HepG2 (cell line): Measurements from ENCODE around the gene APOC3. TPM values are rescaled to one million over a fixed set of nuclear protein-coding genes. Genes with fewer than 3 reads are reported as not detected.
A peak's percentile ranks its signal among the peaks of the same experiment; 100 is the strongest.

ENCODE experiments used
- ERF ChIP-seq: IDR thresholded peaks from 2 replicates; pipeline ENCODE4 v1.6.1; 2018; ENCODE audit warnings: missing biosample characterization, missing genetic modification reagents
- FOSL2 ChIP-seq: sonication (generic); formaldehyde crosslinking; IDR thresholded peaks from 2 replicates; pipeline ENCODE4 v1.4.0; 2020; ENCODE audit warnings: missing genetic modification reagents
- FOXK1 ChIP-seq: sonication (generic); formaldehyde crosslinking; IDR thresholded peaks from 2 replicates; pipeline ENCODE4 v1.4.0; 2020; ENCODE audit warnings: low read depth, missing genetic modification reagents, borderline replicate concordance
- GABPA ChIP-seq, 2 experiments: IDR thresholded peaks; 2 replicates each; pipeline ENCODE4 v1.6.1; 2011 to 2016; ENCODE audit warnings: low read depth in 2 of 2, low read length in 1 of 2, missing biosample characterization in 1 of 2, missing genetic modification characterization in 1 of 2
- HDAC2 ChIP-seq: sonication (generic); formaldehyde crosslinking; IDR thresholded peaks from 2 replicates; pipeline ENCODE4 v1.4.0; 2020; ENCODE audit warnings: missing genetic modification reagents
- IKZF4 ChIP-seq: sonication (generic); formaldehyde crosslinking; IDR thresholded peaks from 2 replicates; pipeline ENCODE4 v1.5.1; 2020; ENCODE audit warnings: borderline replicate concordance, mild to moderate bottlenecking, low read depth, missing genetic modification reagents; ENCODE audit errors: not compliant biosample characterization
- KLF12 ChIP-seq: sonication (generic); formaldehyde crosslinking; IDR thresholded peaks from 2 replicates; pipeline ENCODE4 v1.4.0; 2020; ENCODE audit warnings: missing genetic modification reagents, borderline replicate concordance
- NKX3-1 ChIP-seq: sonication (generic); formaldehyde crosslinking; IDR thresholded peaks from 2 replicates; pipeline ENCODE4 v1.5.0; 2020; ENCODE audit warnings: missing genetic modification reagents
- NR3C1 ChIP-seq: sonication (generic); formaldehyde crosslinking; IDR thresholded peaks from 2 replicates; pipeline ENCODE4 v1.4.0; 2020; ENCODE audit warnings: missing genetic modification reagents
- PAX8 ChIP-seq: sonication (generic); formaldehyde crosslinking; IDR thresholded peaks from 2 replicates; pipeline ENCODE4 v1.8.0; 2022; ENCODE audit warnings: mild to moderate bottlenecking, missing genetic modification reagents, borderline replicate concordance
- PPARG ChIP-seq: conservative IDR thresholded peaks from 2 replicates; pipeline ENCODE4 v1.6.1; 2016; ENCODE audit warnings: missing biosample characterization, missing genetic modification reagents
- SAP130 ChIP-seq: IDR thresholded peaks from 2 replicates; pipeline ENCODE4 v1.6.1; 2016; ENCODE audit warnings: low read depth
- ZBTB20 ChIP-seq: sonication (generic); formaldehyde crosslinking; IDR thresholded peaks from 2 replicates; pipeline ENCODE4 v1.8.1; 2023; ENCODE audit warnings: missing genetic modification reagents, low read depth, mild to moderate bottlenecking, borderline replicate concordance
- ZBTB3 ChIP-seq: sonication (generic); formaldehyde crosslinking; IDR thresholded peaks from 2 replicates; pipeline ENCODE4 v1.4.0; 2020; ENCODE audit warnings: low read depth, mild to moderate bottlenecking, moderate library complexity, missing genetic modification reagents, borderline replicate concordance
- ZBTB7B ChIP-seq: sonication (generic); formaldehyde crosslinking; IDR thresholded peaks from 2 replicates; pipeline ENCODE4 v1.4.0; 2020; ENCODE audit warnings: missing genetic modification reagents
- ZFP1 ChIP-seq: IDR thresholded peaks from 2 replicates; pipeline ENCODE4 v1.6.1; 2016
- ZNF432 ChIP-seq: sonication (generic); formaldehyde crosslinking; IDR thresholded peaks from 2 replicates; pipeline ENCODE4 v1.5.0; 2020; ENCODE audit warnings: missing genetic modification reagents, mild to moderate bottlenecking, borderline replicate concordance
- ZNF563 ChIP-seq: sonication (generic); formaldehyde crosslinking; IDR thresholded peaks from 2 replicates; pipeline ENCODE4 v1.8.0; 2022; ENCODE audit warnings: mild to moderate bottlenecking, moderate library complexity, missing genetic modification reagents
- polyA plus RNA-seq, 8 experiments: library from polyadenylated mRNA; depleted of rRNA in 3 of 8; stranded (reverse) in 7 of 8; unstranded in 1 of 8; fragments of >200 nt; fragmentation: Illumina TruSeq in 4 of 8; extraction: Trizol in 4 of 8; gene quantifications; 2 replicates each; pipeline versions ENCODE4 v1.2.1 to v1.2.3, GENCODE V29; 2011 to 2016; ENCODE audit warnings: low read depth in 4 of 8, missing spikeins in 1 of 8, mixed read lengths in 1 of 8; ENCODE audit not compliant: insufficient read depth in 1 of 8
- total RNA-seq, 5 experiments: library from RNA; depleted of rRNA; stranded (reverse); fragments of >200 nt; fragmentation: Illumina TruSeq; extraction: Trizol; gene quantifications; 2 replicates each; pipeline ENCODE4 v1.2.3, GENCODE V29; 2016; ENCODE audit warnings: low read depth in 1 of 5
- TF ChIP-seq, protein P1 (sequence below): sonication (generic); formaldehyde crosslinking; IDR thresholded peaks from 2 replicates; pipeline ENCODE4 v1.8.0; 2022; ENCODE audit warnings: missing genetic modification reagents, mild to moderate bottlenecking, inconsistent platforms, borderline replicate concordance
- TF ChIP-seq, protein P2 (sequence below): IDR thresholded peaks from 2 replicates; pipeline ENCODE4 v1.6.1; 2016; ENCODE audit warnings: missing genetic modification reagents, missing compliant biosample characterization
- TF ChIP-seq, protein P3 (sequence below): sonication (generic); formaldehyde crosslinking; IDR thresholded peaks from 2 replicates; pipeline ENCODE4 v1.4.0; 2020; ENCODE audit warnings: missing genetic modification reagents
- TF ChIP-seq, protein P4 (sequence below): sonication (generic); formaldehyde crosslinking; IDR thresholded peaks from 2 replicates; pipeline ENCODE4 v1.4.0; 2020; ENCODE audit warnings: mild to moderate bottlenecking, missing genetic modification reagents
- TF ChIP-seq, protein P5 (sequence below): sonication (generic); formaldehyde crosslinking; conservative IDR thresholded peaks from 2 replicates; pipeline ENCODE4 v1.4.0; 2020; ENCODE audit warnings: missing genetic modification reagents

Gene APOC3
- total and polyA plus RNA-seq, 2 of the 13 experiments (the other 11 are each of a cell fraction or from before 2014, with no cell fraction given): 314 to 687 TPM

DNA sequence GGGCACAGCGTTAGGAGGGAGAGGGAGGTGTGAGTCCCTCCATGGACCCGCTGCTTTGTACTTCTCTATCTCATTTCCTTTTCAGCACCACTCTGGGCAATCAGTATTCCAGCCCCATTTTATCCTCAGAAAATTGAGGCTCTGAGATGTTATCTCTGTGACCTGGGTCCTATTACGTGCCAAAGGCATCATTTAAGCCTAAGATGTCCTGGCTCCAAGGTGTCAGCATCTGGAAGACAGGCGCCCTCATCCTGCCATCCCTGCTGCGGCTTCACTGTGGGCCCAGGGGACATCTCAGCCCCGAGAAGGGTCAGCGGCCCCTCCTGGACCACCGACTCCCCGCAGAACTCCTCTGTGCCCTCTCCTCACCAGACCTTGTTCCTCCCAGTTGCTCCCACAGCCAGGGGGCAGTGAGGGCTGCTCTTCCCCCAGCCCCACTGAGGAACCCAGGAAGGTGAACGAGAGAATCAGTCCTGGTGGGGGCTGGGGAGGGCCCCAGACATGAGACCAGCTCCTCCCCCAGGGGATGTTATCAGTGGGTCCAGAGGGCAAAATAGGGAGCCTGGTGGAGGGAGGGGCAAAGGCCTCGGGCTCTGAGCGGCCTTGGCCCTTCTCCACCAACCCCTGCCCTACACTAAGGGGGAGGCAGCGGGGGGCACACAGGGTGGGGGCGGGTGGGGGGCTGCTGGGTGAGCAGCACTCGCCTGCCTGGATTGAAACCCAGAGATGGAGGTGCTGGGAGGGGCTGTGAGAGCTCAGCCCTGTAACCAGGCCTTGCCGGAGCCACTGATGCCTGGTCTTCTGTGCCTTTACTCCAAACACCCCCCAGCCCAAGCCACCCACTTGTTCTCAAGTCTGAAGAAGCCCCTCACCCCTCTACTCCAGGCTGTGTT, 829 bp upstream of the APOC3 start (continued):
- TF ChIP-seq, protein P1, sequence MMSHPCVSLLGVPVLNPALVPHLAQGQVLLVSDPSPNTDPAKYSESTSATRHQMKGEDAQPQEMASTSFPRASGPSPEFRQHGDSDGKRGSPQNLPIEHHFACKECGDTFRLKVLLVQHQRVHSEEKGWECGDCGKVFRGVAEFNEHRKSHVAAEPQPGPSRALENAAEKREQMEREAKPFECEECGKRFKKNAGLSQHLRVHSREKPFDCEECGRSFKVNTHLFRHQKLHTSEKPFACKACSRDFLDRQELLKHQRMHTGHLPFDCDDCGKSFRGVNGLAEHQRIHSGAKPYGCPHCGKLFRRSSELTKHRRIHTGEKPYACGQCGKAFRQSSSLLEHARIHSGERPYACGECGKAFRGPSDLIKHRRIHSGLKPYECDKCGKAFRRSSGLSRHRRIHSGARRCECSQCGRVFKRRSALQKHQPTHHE (CRISPR knock-in tag): no peak
- TF ChIP-seq ZNF563 (CRISPR knock-in tag) (peak; percentile 36; the same call in 1 of the 2 replicates), PPARG (CRISPR knock-in tag) (peak; percentile 93), ZFP1 (0 out of 2 replicates have a peak, but pooled peaks have one; percentile 38), ZBTB20 (CRISPR knock-in tag) (no peak; the same call in 1 of the 2 replicates), FOSL2 (CRISPR knock-in tag) (peak; percentile 65; the same call in 1 of the 2 replicates), ZBTB7B (CRISPR knock-in tag) (peak; percentile 89), FOXK1 (CRISPR knock-in tag) (peak; percentile 63; the same call in 1 of the 2 replicates), PAX8 (CRISPR knock-in tag) (no peak), NR3C1 (no peak), ERF (peak; percentile 78), SAP130 (CRISPR knock-in tag) (peak; percentile 86), KLF12 (peak; percentile 38; the same call in 1 of the 2 replicates), GABPA (IDR thresholded peaks at IDR 0.05; ENCODE audit: low read depth, low read length) (no peak), GABPA (CRISPR knock-in tag; IDR thresholded peaks at IDR 0.05; ENCODE audit: low read depth) (no peak), IKZF4 (no peak), NKX3-1 (no peak), ZBTB3 (CRISPR knock-in tag) (no peak), ZNF432 (CRISPR knock-in tag) (no peak), HDAC2 (peak; percentile 84)
- TF ChIP-seq, protein P2, sequence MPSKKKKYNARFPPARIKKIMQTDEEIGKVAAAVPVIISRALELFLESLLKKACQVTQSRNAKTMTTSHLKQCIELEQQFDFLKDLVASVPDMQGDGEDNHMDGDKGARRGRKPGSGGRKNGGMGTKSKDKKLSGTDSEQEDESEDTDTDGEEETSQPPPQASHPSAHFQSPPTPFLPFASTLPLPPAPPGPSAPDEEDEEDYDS: peak; percentile 66; the same call in 1 of the 2 replicates
- TF ChIP-seq, protein P3, sequence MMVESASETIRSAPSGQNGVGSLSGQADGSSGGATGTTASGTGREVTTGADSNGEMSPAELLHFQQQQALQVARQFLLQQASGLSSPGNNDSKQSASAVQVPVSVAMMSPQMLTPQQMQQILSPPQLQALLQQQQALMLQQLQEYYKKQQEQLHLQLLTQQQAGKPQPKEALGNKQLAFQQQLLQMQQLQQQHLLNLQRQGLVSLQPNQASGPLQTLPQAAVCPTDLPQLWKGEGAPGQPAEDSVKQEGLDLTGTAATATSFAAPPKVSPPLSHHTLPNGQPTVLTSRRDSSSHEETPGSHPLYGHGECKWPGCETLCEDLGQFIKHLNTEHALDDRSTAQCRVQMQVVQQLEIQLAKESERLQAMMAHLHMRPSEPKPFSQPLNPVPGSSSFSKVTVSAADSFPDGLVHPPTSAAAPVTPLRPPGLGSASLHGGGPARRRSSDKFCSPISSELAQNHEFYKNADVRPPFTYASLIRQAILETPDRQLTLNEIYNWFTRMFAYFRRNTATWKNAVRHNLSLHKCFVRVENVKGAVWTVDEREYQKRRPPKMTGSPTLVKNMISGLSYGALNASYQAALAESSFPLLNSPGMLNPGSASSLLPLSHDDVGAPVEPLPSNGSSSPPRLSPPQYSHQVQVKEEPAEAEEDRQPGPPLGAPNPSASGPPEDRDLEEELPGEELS (CRISPR knock-in tag): peak; percentile 89
- TF ChIP-seq, protein P4, sequence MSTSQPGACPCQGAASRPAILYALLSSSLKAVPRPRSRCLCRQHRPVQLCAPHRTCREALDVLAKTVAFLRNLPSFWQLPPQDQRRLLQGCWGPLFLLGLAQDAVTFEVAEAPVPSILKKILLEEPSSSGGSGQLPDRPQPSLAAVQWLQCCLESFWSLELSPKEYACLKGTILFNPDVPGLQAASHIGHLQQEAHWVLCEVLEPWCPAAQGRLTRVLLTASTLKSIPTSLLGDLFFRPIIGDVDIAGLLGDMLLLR (CRISPR knock-in tag): no peak
- TF ChIP-seq, protein P5, sequence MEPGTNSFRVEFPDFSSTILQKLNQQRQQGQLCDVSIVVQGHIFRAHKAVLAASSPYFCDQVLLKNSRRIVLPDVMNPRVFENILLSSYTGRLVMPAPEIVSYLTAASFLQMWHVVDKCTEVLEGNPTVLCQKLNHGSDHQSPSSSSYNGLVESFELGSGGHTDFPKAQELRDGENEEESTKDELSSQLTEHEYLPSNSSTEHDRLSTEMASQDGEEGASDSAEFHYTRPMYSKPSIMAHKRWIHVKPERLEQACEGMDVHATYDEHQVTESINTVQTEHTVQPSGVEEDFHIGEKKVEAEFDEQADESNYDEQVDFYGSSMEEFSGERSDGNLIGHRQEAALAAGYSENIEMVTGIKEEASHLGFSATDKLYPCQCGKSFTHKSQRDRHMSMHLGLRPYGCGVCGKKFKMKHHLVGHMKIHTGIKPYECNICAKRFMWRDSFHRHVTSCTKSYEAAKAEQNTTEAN (CRISPR knock-in tag): peak; percentile 71; the same call in 1 of the 2 replicates
